ENCODE results near the gene ZSWIM8. TPM values are rescaled to one million over a fixed set of nuclear protein-coding genes. Genes with fewer than 3 reads are reported as not detected.
A peak's percentile ranks its signal among the peaks of the same experiment; 100 is the strongest.

Gene ZSWIM8
- polyA plus RNA-seq, 3 donors = 7.8 to 150 (median 19.2) TPM

GRCh38 chr10:73743905-73744663, 41.3 kb upstream of the ZSWIM8 start, which contains the start of gene SEC24C:
Gene SEC24C, plus strand, starts transcription at chr10:73744372. Its CDS starts 2,461 bp downstream, at chr10:73746833.
- Mint-ChIP-seq H3K4me1 (peaks cover 28% of the 10 kb centered on the region), H3K27me3 (ENCODE audit: low read depth in 3 of 3) (no peaks in the 10 kb centered on the region), H3K36me3 (peaks cover 16 to 49% of the 10 kb centered on the region in 2 donors), H3K4me3 (peak within 1 kb of the TSS; percentile 99), H3K9me3 (peaks cover 0 to 2% (median 0%) of the 10 kb centered on the region in 7 donors), H3K27ac (peak within 1 kb of the TSS; percentile 99 to 100 (median 100))
- TF ChIP-seq CTCF (IDR thresholded peaks at IDR 0.05) = no peak
- H2AFZ ChIP-seq (ENCODE audit: insufficient read depth, low read depth, low read length, poor library complexity, severe bottlenecking) = peak within 1 kb of the TSS; percentile 95
- 0% methylated on average over 24 of the region's 36 CpGs for WGBS (ENCODE audit: insufficient coverage)
- peak; percentile 94 to 97 (median 97) for DNase-seq
- H3K9ac ChIP-seq (ENCODE audit: insufficient read depth, low read length, poor library complexity, severe bottlenecking) = peak within 1 kb of the TSS; percentile 90
- peak within 1 kb of the TSS; percentile 72 to 94 (median 93) for H3K4me3 ChIP-seq (replicated peaks in 1 of 3; ENCODE audit: low read depth in 2 of 3, low read length in 3 of 3)
- intact Hi-C loops (cut with micrococcal nuclease) = loop anchor here (5.0 kb wide), 2 partner anchors 38 to 43 kb away; partner anchors contain the start of genes CHCHD1 (in 1 of the 2) and ZSWIM8 (in 1 of the 2)
- H4K20me1 ChIP-seq (ENCODE audit: insufficient read depth, low read length) = peaks cover 15% of the 10 kb centered on the region
- no peaks in the 10 kb centered on the region for H3K27me3 ChIP-seq (ENCODE audit: control insufficient read depth in 2 of 2, insufficient read depth in 2 of 2, low read length in 2 of 2)
- peaks cover 64% of the 10 kb centered on the region for H3K79me2 ChIP-seq (ENCODE audit: insufficient read depth, low read length)
- H3K4me2 ChIP-seq (replicated peaks; ENCODE audit: extremely low read depth, low read length, poor library complexity, severe bottlenecking) = peak within 1 kb of the TSS; percentile 75
- no peaks in the 10 kb centered on the region for H3K9me3 ChIP-seq (replicated peaks in 1 of 2; ENCODE audit: control insufficient read depth in 1 of 2, insufficient read depth in 1 of 2, low read length in 2 of 2)
- peak within 1 kb of the TSS; percentile 91 to 95 for H3K27ac ChIP-seq (ENCODE audit: low read depth in 1 of 2, low read length in 2 of 2)
- peaks cover 12 to 28% of the 10 kb centered on the region in 2 donors for H3K36me3 ChIP-seq (replicated peaks in 1 of 2; ENCODE audit: control insufficient read depth in 1 of 2, insufficient read depth in 2 of 2, low read length in 2 of 2)
- peaks cover 21 to 27% of the 10 kb centered on the region in 2 donors for H3K4me1 ChIP-seq (ENCODE audit: control insufficient read depth in 1 of 2, insufficient read depth in 2 of 2, low read length in 2 of 2)

GRCh38 chr10:73744664-73744975, 40.8 kb upstream of the ZSWIM8 start:
- WGBS (ENCODE audit: insufficient coverage) = 0% methylated on average over 3 of the region's 10 CpGs
- no peak for TF ChIP-seq CTCF (IDR thresholded peaks at IDR 0.05)
- peak; percentile 37 to 52 (median 48) for DNase-seq

More at GRCh38 chr10:73744664-73744975, 40.8 kb upstream of the ZSWIM8 start:
- peaks cover 17 to 49% of the 10 kb centered on the region in 2 donors for H3K36me3 Mint-ChIP-seq
- H3K27ac ChIP-seq (ENCODE audit: low read depth in 1 of 2, low read length in 2 of 2) = peak overlapping the region; percentile 91 to 95
- intact Hi-C loops (cut with micrococcal nuclease) = loop anchor here (5.0 kb wide), 2 partner anchors 38 to 43 kb away; partner anchors contain the start of genes CHCHD1 (in 1 of the 2) and ZSWIM8 (in 1 of the 2)
- peak overlapping the region; percentile 95 for H2AFZ ChIP-seq (ENCODE audit: insufficient read depth, low read depth, low read length, poor library complexity, severe bottlenecking)
- H3K9me3 ChIP-seq (replicated peaks in 1 of 2; ENCODE audit: control insufficient read depth in 1 of 2, insufficient read depth in 1 of 2, low read length in 2 of 2) = no peaks in the 10 kb centered on the region
- peaks cover 31% of the 10 kb centered on the region for H3K4me1 Mint-ChIP-seq
- H3K9ac ChIP-seq (ENCODE audit: insufficient read depth, low read length, poor library complexity, severe bottlenecking) = peak overlapping the region; percentile 90
- peaks cover 20% of the 10 kb centered on the region for H4K20me1 ChIP-seq (ENCODE audit: insufficient read depth, low read length)
- peaks cover 14 to 33% of the 10 kb centered on the region in 2 donors for H3K36me3 ChIP-seq (replicated peaks in 1 of 2; ENCODE audit: control insufficient read depth in 1 of 2, insufficient read depth in 2 of 2, low read length in 2 of 2)
- no peaks in the 10 kb centered on the region for H3K27me3 Mint-ChIP-seq (ENCODE audit: low read depth in 3 of 3)
- H3K27ac Mint-ChIP-seq = peak overlapping the region; percentile 99 to 100 (median 100)
- H3K9me3 Mint-ChIP-seq = peaks cover 0 to 2% (median 0%) of the 10 kb centered on the region in 7 donors
- peaks cover 69% of the 10 kb centered on the region for H3K79me2 ChIP-seq (ENCODE audit: insufficient read depth, low read length)
- H3K27me3 ChIP-seq (ENCODE audit: control insufficient read depth in 2 of 2, insufficient read depth in 2 of 2, low read length in 2 of 2) = no peaks in the 10 kb centered on the region
- H3K4me1 ChIP-seq (ENCODE audit: control insufficient read depth in 1 of 2, insufficient read depth in 2 of 2, low read length in 2 of 2) = peaks cover 21 to 27% of the 10 kb centered on the region in 2 donors
- peak overlapping the region; percentile 75 for H3K4me2 ChIP-seq (replicated peaks; ENCODE audit: extremely low read depth, low read length, poor library complexity, severe bottlenecking)
- H3K4me3 Mint-ChIP-seq = peak overlapping the region; percentile 99
- H3K4me3 ChIP-seq (replicated peaks in 1 of 3; ENCODE audit: low read depth in 2 of 3, low read length in 3 of 3) = peak overlapping the region; percentile 72 to 94 (median 93)
